LNCaP clone FGC (cell line): ENCODE measurements around the gene CCDC27.

ENCODE experiments used
- DNase-seq: peaks from one replicate; pipeline ENCODE4 v3.0.0-alpha.2; 2011; ENCODE audit warnings: low read depth
- H3K4me3 ChIP-seq: 2 replicates; pipeline ENCODE4 v1.5.1; 2011; ENCODE audit warnings: mild to moderate bottlenecking, low read depth, low read length, control low read depth
- TF ChIP-seq, protein P1 (sequence below): IDR thresholded peaks from 2 replicates; pipeline ENCODE4 v1.5.1; 2012; ENCODE audit warnings: mild to moderate bottlenecking; ENCODE audit not compliant: control insufficient read depth, insufficient read depth; ENCODE audit errors: extremely low read depth

CCDC27 gene

DNA sequence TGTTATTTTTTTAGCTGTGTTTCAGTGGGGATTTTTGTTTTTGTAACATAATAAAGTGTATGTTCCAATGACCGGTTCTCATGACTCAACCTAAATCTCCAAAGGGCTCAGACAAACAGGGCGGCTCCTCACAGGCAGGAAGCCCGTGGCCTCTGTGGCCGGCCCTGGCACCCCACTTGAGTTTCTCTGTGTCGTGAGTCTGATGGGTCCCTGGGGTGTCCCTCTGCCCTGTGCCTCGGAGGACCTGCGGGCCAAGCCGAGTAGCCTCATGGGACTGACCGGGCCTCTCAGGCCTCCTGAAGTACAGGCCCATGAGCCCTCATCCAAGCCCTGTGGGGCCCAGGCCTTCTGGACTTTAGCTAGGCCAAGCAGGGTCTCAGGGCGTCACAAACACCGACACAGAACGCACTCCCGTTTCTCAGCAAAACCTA, 16.1 kb upstream of the CCDC27 start:
- no peak overlapping the region for H3K4me3 ChIP-seq
- no peak for DNase-seq
- TF ChIP-seq, protein P1, sequence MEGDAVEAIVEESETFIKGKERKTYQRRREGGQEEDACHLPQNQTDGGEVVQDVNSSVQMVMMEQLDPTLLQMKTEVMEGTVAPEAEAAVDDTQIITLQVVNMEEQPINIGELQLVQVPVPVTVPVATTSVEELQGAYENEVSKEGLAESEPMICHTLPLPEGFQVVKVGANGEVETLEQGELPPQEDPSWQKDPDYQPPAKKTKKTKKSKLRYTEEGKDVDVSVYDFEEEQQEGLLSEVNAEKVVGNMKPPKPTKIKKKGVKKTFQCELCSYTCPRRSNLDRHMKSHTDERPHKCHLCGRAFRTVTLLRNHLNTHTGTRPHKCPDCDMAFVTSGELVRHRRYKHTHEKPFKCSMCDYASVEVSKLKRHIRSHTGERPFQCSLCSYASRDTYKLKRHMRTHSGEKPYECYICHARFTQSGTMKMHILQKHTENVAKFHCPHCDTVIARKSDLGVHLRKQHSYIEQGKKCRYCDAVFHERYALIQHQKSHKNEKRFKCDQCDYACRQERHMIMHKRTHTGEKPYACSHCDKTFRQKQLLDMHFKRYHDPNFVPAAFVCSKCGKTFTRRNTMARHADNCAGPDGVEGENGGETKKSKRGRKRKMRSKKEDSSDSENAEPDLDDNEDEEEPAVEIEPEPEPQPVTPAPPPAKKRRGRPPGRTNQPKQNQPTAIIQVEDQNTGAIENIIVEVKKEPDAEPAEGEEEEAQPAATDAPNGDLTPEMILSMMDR, result no peak

DNA sequence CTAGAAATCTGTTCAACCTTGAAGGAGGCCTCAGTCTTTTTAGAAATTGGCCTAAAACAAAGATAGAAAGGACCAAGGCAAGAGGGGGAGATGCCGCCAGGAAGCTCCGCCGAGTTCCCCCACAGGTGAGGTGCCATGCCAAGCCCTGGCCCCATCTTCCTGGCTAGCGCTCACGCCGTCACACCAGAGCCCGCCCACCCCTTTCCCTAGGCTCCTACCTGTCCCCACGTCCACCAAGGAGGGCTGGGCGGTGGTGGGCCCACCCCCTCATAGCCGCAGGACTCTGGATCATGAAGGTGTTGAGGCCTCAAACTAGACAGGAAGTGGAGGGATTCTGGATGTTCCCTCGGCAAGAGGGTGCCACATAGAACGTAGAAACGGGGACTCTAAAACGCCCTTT, 15.5 kb upstream of the CCDC27 start:
- no peak for DNase-seq
- no peak overlapping the region for H3K4me3 ChIP-seq
- TF ChIP-seq, protein P1, result no peak

DNA sequence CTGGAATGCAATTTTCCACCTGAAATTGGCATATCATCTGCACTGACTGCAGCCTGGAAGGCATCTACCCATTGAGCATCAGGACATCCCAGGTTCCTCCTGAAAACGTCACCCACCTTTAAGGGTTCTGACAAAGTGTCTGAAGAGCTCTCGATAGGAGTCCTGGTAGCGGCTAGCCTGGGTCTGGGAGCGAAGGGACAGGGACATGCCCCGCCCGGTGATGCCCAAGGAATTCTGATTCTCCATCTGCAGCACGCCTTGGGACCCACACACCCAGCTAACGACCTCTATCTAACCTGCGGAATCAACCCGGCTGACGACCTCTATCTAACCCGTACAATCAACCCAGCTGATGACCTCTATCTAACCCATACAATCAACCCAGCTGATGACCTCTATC, 13.3 kb upstream of the CCDC27 start:
- no peak overlapping the region for H3K4me3 ChIP-seq
- DNase-seq, result no peak
- TF ChIP-seq, protein P1, result no peak

DNA sequence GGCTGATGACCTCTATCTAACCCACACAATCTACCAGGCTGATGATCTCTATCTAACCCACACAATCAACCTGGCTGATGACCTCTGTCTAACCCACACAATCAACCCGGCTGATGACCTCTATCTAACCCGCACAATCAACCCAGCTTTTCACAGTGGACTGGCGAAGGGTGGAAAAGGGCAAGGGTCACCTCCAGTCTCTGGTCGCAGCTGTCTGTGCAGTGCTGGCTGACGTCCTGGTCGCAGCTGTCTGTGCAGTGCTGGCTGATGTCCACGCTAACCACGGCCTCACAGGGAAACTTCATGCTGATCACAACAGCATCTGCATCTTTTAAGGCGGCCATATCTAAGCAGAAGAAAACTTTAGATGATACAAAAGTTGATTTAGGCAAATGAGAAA, 12.2 kb upstream of the CCDC27 start:
- no peak for DNase-seq
- no peak overlapping the region for H3K4me3 ChIP-seq
- TF ChIP-seq, protein P1, result no peak

DNA sequence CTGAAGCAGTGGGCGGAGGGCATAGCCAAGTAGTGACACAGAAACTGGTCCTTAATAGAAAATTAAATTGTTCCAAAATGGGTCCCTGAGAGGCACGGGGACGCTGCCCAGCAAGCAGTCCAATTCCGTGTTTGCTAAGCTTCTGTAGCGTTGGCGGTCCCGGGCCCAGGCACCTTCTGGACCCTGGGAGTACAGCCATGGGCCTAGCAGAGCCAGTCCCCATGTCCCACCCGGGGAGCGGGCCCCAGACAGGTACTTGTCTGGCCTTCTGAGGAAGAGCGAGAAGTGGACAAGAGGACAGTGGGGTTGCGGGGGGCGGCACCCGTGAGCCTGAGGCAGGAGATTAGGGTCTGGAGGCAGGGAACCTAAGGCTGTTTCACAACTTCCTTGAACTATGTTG, 11.5 kb upstream of the CCDC27 start:
- H3K4me3 ChIP-seq, result no peak overlapping the region
- TF ChIP-seq, protein P1, result no peak
- DNase-seq, result no peak

DNA sequence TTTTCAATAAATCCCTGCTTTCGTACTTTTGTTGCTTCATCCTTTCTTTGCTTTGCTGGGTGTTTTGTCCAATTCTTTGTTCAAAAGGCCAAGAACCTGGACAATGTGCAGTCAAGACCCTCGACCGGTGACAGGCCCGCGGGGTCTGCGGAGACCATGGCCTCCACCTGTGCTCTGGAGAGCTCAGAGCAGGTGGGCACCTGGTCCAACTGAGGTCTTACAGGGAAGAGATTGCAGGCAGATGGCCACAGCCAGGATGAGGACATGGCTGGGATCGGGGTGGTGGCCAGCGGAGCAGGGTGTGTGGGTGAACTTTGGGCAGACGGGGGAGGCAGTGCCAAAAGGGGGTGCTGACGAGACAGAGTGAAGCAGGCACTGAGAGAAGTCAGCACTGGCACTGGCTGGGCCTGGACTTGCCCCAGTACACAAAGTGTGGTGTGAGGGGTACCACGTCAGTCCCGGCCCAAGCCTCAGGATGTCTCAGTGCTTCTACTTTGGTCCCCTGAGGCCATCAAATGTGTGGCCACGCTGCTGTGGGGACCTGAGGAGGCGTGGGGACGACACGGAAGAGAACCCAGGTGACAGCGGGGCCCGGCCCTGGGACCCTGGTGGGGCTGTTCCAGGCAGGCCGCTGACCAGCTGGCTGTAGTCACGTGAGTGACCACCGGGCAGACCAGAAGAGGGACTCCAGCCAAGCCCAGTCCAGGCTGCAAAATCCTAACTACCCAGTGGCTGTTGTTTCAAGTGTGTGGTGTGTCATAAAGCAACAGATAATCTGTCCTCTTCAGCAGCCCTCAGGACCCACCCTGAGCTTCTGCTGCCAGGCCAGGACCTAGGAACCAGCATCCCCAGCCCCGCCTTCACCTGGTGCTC, 10.4 kb upstream of the CCDC27 start:
- TF ChIP-seq, protein P1, result no peak
- no peak for DNase-seq
- H3K4me3 ChIP-seq, result no peak overlapping the region
